SK-N-SH (cell line): ENCODE results near the gene HS3ST1. TPM values are rescaled to one million over a fixed set of nuclear protein-coding genes. Genes with fewer than 3 reads are reported as not detected.

Source experiments
- CTCF ChIA-PET: fragments of 300-600, 350-600 bp; formaldehyde crosslinking; extraction: SDS; loops from one replicate; lab custom pipeline; 2021; lab: Yijun Ruan, JAX
- POLR2A ChIA-PET: fragments of 350-600 bp; sonication (Branson Sonifier 250); formaldehyde crosslinking; extraction: SDS; loops from one replicate; lab custom pipeline; 2020; ENCODE audit warnings: antibody characterized with exemption, inconsistent platforms; lab: Yijun Ruan, JAX
- DNase-seq: peaks from one replicate; pipeline ENCODE4 v3.0.0; 2012
- H2AFZ ChIP-seq: fragments of 200-600 bp; sonication (generic); 2 replicates; pipeline ENCODE4 v1.8.1; 2016; ENCODE audit warnings: antibody characterized with exemption, mild to moderate bottlenecking, low read depth
- H3F3A ChIP-seq: fragments of 200-600 bp; sonication (generic); replicated peaks from 2 replicates; pipeline ENCODE3; 2016; ENCODE audit warnings: antibody characterized with exemption, mild to moderate bottlenecking; ENCODE audit not compliant: insufficient read depth
- H3K27ac ChIP-seq, 2 experiments: fragments of 200-500 bp in 1 of 2; fragments of 200-600 bp in 1 of 2; sonication (Bioruptor generic) in 1 of 2; sonication (generic), shearing (Covaris generic) in 1 of 2; 2 replicates each; pipeline versions ENCODE4 v1.5.1 to v1.6.1; 2014 to 2016; ENCODE audit warnings: low read depth in 2 of 2, inconsistent platforms in 1 of 2, low read length in 1 of 2, mild to moderate bottlenecking in 1 of 2, mixed read lengths in 1 of 2
- H3K27me3 ChIP-seq: fragments of 200-600 bp; sonication (generic), shearing (Covaris generic); 2 replicates; pipeline ENCODE4 v1.6.1; 2016; ENCODE audit warnings: mixed run types; ENCODE audit not compliant: insufficient read depth
- H3K36me3 ChIP-seq, 2 experiments: fragments of 200-500 bp in 1 of 2; fragments of 200-600 bp in 1 of 2; sonication (Bioruptor generic) in 1 of 2; sonication (generic) in 1 of 2; replicated peaks in 1 of 2; 2 replicates each; pipeline versions ENCODE3 to v1.5.1; 2014 to 2016; ENCODE audit warnings: low read length in 1 of 2, mild to moderate bottlenecking in 1 of 2; ENCODE audit not compliant: insufficient read depth in 2 of 2, control insufficient read depth in 1 of 2
- H3K4me1 ChIP-seq, 2 experiments: fragments of 200-500 bp in 1 of 2; fragments of 200-600 bp in 1 of 2; sonication (Bioruptor generic) in 1 of 2; sonication (generic), shearing (Covaris generic) in 1 of 2; 2 replicates each; pipeline versions ENCODE4 v1.5.1 to v1.6.1; 2014 to 2016; ENCODE audit warnings: low read depth in 1 of 2, low read length in 1 of 2, mixed run types in 1 of 2; ENCODE audit not compliant: insufficient read depth in 2 of 2, control insufficient read depth in 1 of 2
- H3K4me2 ChIP-seq: fragments of 200-600 bp; sonication (generic), shearing (Covaris generic); 2 replicates; pipeline ENCODE4 v1.6.1; 2017; ENCODE audit warnings: mixed run types
- H3K4me3 ChIP-seq, 2 experiments: fragments of 200-500 bp in 1 of 2; fragments of 200-600 bp in 1 of 2; sonication (Bioruptor generic) in 1 of 2; sonication (generic), shearing (Covaris generic) in 1 of 2; 2 replicates each; pipeline versions ENCODE4 v1.5.1 to v1.8.1; 2014 to 2016; ENCODE audit warnings: low read depth in 2 of 2, inconsistent platforms in 1 of 2, low read length in 1 of 2, mild to moderate bottlenecking in 1 of 2, mixed read lengths in 1 of 2, moderate library complexity in 1 of 2
- H3K79me2 ChIP-seq: fragments of 200-600 bp; sonication (generic); 2 replicates; pipeline ENCODE4 v1.8.1; 2017; ENCODE audit warnings: mild to moderate bottlenecking; ENCODE audit not compliant: insufficient read depth
- H3K9ac ChIP-seq: fragments of 200-600 bp; sonication (generic); 2 replicates; pipeline ENCODE4 v1.6.1; 2017; ENCODE audit warnings: mixed run types
- H3K9me2 ChIP-seq: fragments of 200-600 bp; sonication (generic); 2 replicates; pipeline ENCODE4 v1.6.1; 2017; ENCODE audit warnings: mixed run types
- H3K9me3 ChIP-seq: fragments of 200-600 bp; sonication (generic); 2 replicates; pipeline ENCODE4 v1.6.1; 2017; ENCODE audit warnings: mixed run types, mild to moderate bottlenecking, moderate library complexity
- H4K20me1 ChIP-seq: fragments of 200-600 bp; sonication (generic); 2 replicates; pipeline ENCODE4 v1.6.1; 2017; ENCODE audit warnings: mild to moderate bottlenecking, mixed run types; ENCODE audit not compliant: insufficient read depth
- CTCF ChIP-seq: fragments of 200-600 bp; sonication (generic); IDR thresholded peaks from 2 replicates; pipeline ENCODE4 v1.6.1; 2017; ENCODE audit warnings: antibody characterized with exemption, mild to moderate bottlenecking, moderate library complexity
- EP300 ChIP-seq, 2 experiments: IDR thresholded peaks; 2 replicates each; pipeline versions ENCODE4 v1.4.0 to v1.6.1; 2012; ENCODE audit warnings: borderline replicate concordance in 1 of 2, low read depth in 1 of 2, low read length in 1 of 2
- FOXJ3 ChIP-seq: sonication (generic); formaldehyde crosslinking; IDR thresholded peaks from 2 replicates; pipeline ENCODE4 v1.5.1; 2020; ENCODE audit warnings: mild to moderate bottlenecking, missing genetic modification reagents
- GATA2 ChIP-seq: sonication (generic); formaldehyde crosslinking; IDR thresholded peaks from 2 replicates; pipeline ENCODE4 v1.5.0; 2020; ENCODE audit warnings: mild to moderate bottlenecking, missing genetic modification reagents
- JUND ChIP-seq: IDR thresholded peaks from 2 replicates; pipeline ENCODE4 v1.4.0; 2012
- MXI1 ChIP-seq: IDR thresholded peaks from 2 replicates; pipeline ENCODE4 v1.6.1; 2012; ENCODE audit warnings: mild to moderate bottlenecking, low read depth, low read length, improper control_type of control experiment
- NFIC ChIP-seq: IDR thresholded peaks from 2 replicates; pipeline ENCODE4 v1.4.0; 2012; ENCODE audit warnings: borderline replicate concordance
- NRF1 ChIP-seq: IDR thresholded peaks from 2 replicates; pipeline ENCODE4 v1.6.1; 2012; ENCODE audit warnings: low read depth, mild to moderate bottlenecking, low read length
- POLR2AphosphoS5 ChIP-seq: IDR thresholded peaks from 2 replicates; pipeline ENCODE4 v1.6.1; 2012; ENCODE audit warnings: low read depth, low read length
- RAD21 ChIP-seq: IDR thresholded peaks from 2 replicates; pipeline ENCODE4 v1.6.1; 2012; ENCODE audit warnings: mild to moderate bottlenecking, low read length
- RCOR1 ChIP-seq: fragments of 150-350 bp; IDR thresholded peaks from 2 replicates; pipeline ENCODE4 v1.6.1; 2017; ENCODE audit warnings: antibody characterized with exemption, low read length
- RFX5 ChIP-seq: IDR thresholded peaks from 2 replicates; pipeline ENCODE4 v1.6.1; 2012; ENCODE audit warnings: mild to moderate bottlenecking, improper control_type of control experiment, low read length
- RXRA ChIP-seq: IDR thresholded peaks from 2 replicates; pipeline ENCODE4 v1.4.0; 2012; ENCODE audit warnings: low read depth, mild to moderate bottlenecking, borderline replicate concordance
- SIN3A ChIP-seq: IDR thresholded peaks from 2 replicates; pipeline ENCODE4 v1.6.1; 2012; ENCODE audit warnings: low read depth, mild to moderate bottlenecking, low read length, moderate library complexity, borderline replicate concordance
- TAF1 ChIP-seq: IDR thresholded peaks from 2 replicates; pipeline ENCODE4 v1.6.1; 2012; ENCODE audit warnings: low read depth, mild to moderate bottlenecking, low read length, moderate library complexity, borderline replicate concordance
- USF2 ChIP-seq: fragments of 150-350 bp; IDR thresholded peaks from 2 replicates; pipeline ENCODE4 v1.6.1; 2017; ENCODE audit warnings: antibody characterized with exemption, low read length, low read depth, borderline replicate concordance
- YY1 ChIP-seq: IDR thresholded peaks from 2 replicates; pipeline ENCODE4 v1.4.0; 2012; ENCODE audit warnings: low read depth, mild to moderate bottlenecking
- WGBS: methylation state at CpG from one replicate; pipeline ENCODE4 v1.1.6; 2017; ENCODE audit warnings: low lambda C conversion rate; 5-methylcytosine and 5-hydroxymethylcytosine counted together
- polyA plus RNA-seq, 3 experiments: library from polyadenylated mRNA; depleted of rRNA; stranded (reverse); fragments of >200 nt; gene quantifications; 2 replicates each; pipeline ENCODE4 v1.2.3, GENCODE V29; 2012
- TF ChIP-seq, protein P1 (sequence below): fragments of 150-350 bp; IDR thresholded peaks from 2 replicates; pipeline ENCODE4 v1.6.1; 2016; ENCODE audit warnings: mild to moderate bottlenecking, low read depth, low read length
- TF ChIP-seq, protein P2 (sequence below): IDR thresholded peaks from 2 replicates; pipeline ENCODE4 v1.4.0; 2012; ENCODE audit warnings: low read depth, borderline replicate concordance

The HS3ST1 gene
- polyA plus RNA-seq, 1 of the 3 experiments (the other 2 are of a cell fraction) = not detected

DNA sequence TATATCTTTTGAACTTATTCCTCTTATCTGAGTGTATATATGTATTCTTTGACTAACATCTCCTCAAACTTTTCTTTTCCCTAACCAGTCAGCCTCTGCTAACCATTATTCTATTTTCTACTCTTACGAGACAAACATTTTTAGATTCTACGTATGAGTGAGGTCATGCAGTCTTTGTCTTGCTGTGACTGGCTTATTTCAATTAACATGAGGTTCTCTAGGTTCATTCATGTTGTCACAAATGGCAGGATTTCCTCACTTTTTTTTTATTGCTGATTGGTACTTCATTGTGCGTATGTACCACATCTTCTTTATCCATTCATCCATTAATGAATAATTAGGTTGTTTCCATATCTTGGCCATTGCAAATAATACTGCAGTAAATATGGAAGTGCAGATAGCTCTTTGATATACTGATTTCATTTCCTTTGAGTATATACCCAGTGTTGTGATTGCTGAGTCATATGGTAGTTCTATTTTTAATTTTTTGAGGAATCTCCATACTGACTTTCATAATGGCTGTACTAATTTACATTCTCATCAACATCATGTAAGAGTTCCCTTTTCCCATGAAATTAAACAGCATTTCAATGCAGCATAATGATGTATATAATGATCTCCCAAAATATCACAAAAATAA lies 80.1 kb downstream of the HS3ST1 start:
- no peaks in the 10 kb centered on the region for H3F3A ChIP-seq
- H3K36me3 ChIP-seq = no peaks in the 10 kb centered on the region
- no peak for DNase-seq
- no peaks in the 10 kb centered on the region for H3K9me3 ChIP-seq
- no peak for TF ChIP-seq GATA2
- TF ChIP-seq, protein P1, sequence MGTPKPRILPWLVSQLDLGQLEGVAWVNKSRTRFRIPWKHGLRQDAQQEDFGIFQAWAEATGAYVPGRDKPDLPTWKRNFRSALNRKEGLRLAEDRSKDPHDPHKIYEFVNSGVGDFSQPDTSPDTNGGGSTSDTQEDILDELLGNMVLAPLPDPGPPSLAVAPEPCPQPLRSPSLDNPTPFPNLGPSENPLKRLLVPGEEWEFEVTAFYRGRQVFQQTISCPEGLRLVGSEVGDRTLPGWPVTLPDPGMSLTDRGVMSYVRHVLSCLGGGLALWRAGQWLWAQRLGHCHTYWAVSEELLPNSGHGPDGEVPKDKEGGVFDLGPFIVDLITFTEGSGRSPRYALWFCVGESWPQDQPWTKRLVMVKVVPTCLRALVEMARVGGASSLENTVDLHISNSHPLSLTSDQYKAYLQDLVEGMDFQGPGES = no peak
- TF ChIP-seq POLR2AphosphoS5 = no peak
- no peak for TF ChIP-seq EP300 (IDR thresholded peaks at IDR 0.05; ENCODE audit: borderline replicate concordance in 1 of 2, low read depth in 1 of 2, low read length in 1 of 2)
- TF ChIP-seq USF2 = no peak
- no peak for TF ChIP-seq TAF1
- TF ChIP-seq FOXJ3 = no peak
- no peak for TF ChIP-seq RCOR1
- no peak for TF ChIP-seq NFIC
- no peak for TF ChIP-seq YY1
- TF ChIP-seq RAD21 = no peak
- no peak for TF ChIP-seq JUND
- TF ChIP-seq, all 33 proteins: peak for 0
- no peaks in the 10 kb centered on the region for H3K27me3 ChIP-seq
- no peak overlapping the region for H3K27ac ChIP-seq
- POLR2A ChIA-PET = no interaction called here
- H3K4me3 ChIP-seq = no peak overlapping the region
- H2AFZ ChIP-seq = no peak overlapping the region
- no peak overlapping the region for H3K4me2 ChIP-seq
- H4K20me1 ChIP-seq = no peaks in the 10 kb centered on the region
- no peaks in the 10 kb centered on the region for H3K4me1 ChIP-seq
- no peaks in the 10 kb centered on the region for H3K79me2 ChIP-seq
- no peak overlapping the region for H3K9ac ChIP-seq
- CTCF ChIA-PET = no interaction called here
- WGBS = 10% methylated on average over 3 of the region's 3 CpGs
- no peaks in the 10 kb centered on the region for H3K9me2 ChIP-seq

DNA sequence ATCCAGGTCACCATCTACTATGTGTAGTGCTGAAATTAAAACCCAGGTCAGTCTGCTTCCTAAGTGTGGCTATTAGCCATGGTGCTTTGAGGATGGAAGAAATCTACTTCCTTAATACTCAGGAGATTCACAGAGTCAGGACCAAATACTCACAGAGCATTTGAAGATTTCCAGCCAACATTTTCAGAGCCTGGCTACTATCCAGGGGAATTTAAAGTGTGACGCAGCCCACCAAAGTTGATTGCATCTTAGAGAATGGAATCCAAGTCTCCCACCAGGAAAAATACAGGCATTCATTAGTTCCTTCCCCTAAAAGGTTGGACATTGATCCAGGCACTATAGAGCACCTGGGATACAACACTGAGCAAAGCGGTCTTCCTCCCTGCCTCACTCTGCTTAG lies 83.8 kb downstream of the HS3ST1 start:
- CTCF ChIA-PET = no interaction called here
- 7% methylated on average over 2 of the region's 2 CpGs for WGBS
- no peaks in the 10 kb centered on the region for H3K9me3 ChIP-seq
- no peak overlapping the region for H3K4me3 ChIP-seq
- no peaks in the 10 kb centered on the region for H3K27me3 ChIP-seq
- no peak for TF ChIP-seq SIN3A
- no peak for TF ChIP-seq MXI1
- TF ChIP-seq, protein P2, sequence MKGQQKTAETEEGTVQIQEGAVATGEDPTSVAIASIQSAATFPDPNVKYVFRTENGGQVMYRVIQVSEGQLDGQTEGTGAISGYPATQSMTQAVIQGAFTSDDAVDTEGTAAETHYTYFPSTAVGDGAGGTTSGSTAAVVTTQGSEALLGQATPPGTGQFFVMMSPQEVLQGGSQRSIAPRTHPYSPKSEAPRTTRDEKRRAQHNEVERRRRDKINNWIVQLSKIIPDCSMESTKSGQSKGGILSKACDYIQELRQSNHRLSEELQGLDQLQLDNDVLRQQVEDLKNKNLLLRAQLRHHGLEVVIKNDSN = no peak
- no peak for TF ChIP-seq NFIC
- TF ChIP-seq CTCF = no peak
- no peak for TF ChIP-seq RAD21
- TF ChIP-seq NRF1 = no peak
- TF ChIP-seq RXRA = no peak
- no peak for TF ChIP-seq RFX5
- no peak overlapping the region for H3K27ac ChIP-seq
- no peak overlapping the region for H2AFZ ChIP-seq
- no peaks in the 10 kb centered on the region for H3K79me2 ChIP-seq
- H3K4me1 ChIP-seq = no peaks in the 10 kb centered on the region
- H4K20me1 ChIP-seq = no peaks in the 10 kb centered on the region
- no peaks in the 10 kb centered on the region for H3K9me2 ChIP-seq
- H3K9ac ChIP-seq = no peak overlapping the region
- no peaks in the 10 kb centered on the region for H3K36me3 ChIP-seq
- no peaks in the 10 kb centered on the region for H3F3A ChIP-seq
- no peak for DNase-seq
- POLR2A ChIA-PET = no interaction called here
- no peak overlapping the region for H3K4me2 ChIP-seq
